Measurements from ENCODE around the gene QDPR. TPM values are rescaled to one million over a fixed set of nuclear protein-coding genes. Genes with fewer than 3 reads are reported as not detected.
A peak's percentile ranks its signal among the peaks of the same experiment; 100 is the strongest.

Gene QDPR
- total RNA-seq, result 10 to 100 TPM; 43.4 to 68.4 (median 58.4) TPM
- polyA plus RNA-seq, result 10 to 100 TPM; 21.6 to 23.5 TPM
- long read RNA-seq, donor 1, transcript QDPR-201 (7 exons, 1,648 nt), result major isoform, 64 of 86 reads
- long read RNA-seq, donor 1, transcript QDPR-202 (6 exons, 1,278 nt), result minor isoform, 6 of 86 reads
- long read RNA-seq, donor 1, partial matches to known transcripts, result 4 of 86 reads
- long read RNA-seq, donor 1, other reads (novel, unspliced or antisense), result 9 of 86 reads
- long read RNA-seq, donor 2, transcript QDPR-201 (7 exons, 1,648 nt), result major isoform, 89 of 101 reads
- long read RNA-seq, donor 2, partial matches to known transcripts, result 1 of 101 reads
- long read RNA-seq, donor 2, other reads (novel, unspliced or antisense), result 7 of 101 reads
- long read RNA-seq, donor 3, transcript QDPR-201 (7 exons, 1,648 nt), result major isoform, 156 of 175 reads
- long read RNA-seq, donor 3, partial matches to known transcripts, result 3 of 175 reads
- long read RNA-seq, donor 3, other reads (novel, unspliced or antisense), result 10 of 175 reads

- ATAC-seq (peak; percentile 88 to 96 (median 95)), DNase-seq (peak; percentile 81 to 90)
- peak in 8 of 9 donors; percentile 5 to 67 (median 44) for TF ChIP-seq CTCF (IDR thresholded peaks at IDR 0.05)
- Histone ChIP-seq H3K27ac (peak within 1 kb of the TSS in 9 of 10 donors; percentile 64 to 85 (median 77)), H3K36me3 (peaks cover 0 to 25% (median 4%) of the 10 kb centered on the region in 9 donors), H3K4me3 (peak within 1 kb of the TSS; percentile 62 to 93 (median 80)), H3K4me1 (peaks cover 0 to 27% (median 19%) of the 10 kb centered on the region in 9 donors), H3K9me3 (no peaks in the 10 kb centered on the region), H3K27me3 (peaks cover 0 to 18% (median under 1%) of the 10 kb centered on the region in 7 donors)
- intact Hi-C loops (cut with DNase I), result loop anchor here in 2 of 10 donors (5.0 kb wide), 2 partner anchors 35 to 65 kb away; partner anchors contain the start of gene LAP3 (in 1 of the 2)
- 1 to 3% methylated on average over 45 to 64 of the region's 65 CpGs for WGBS, 2 donors
Observed at GRCh38 chr4:17511950-17512795, at the start of gene QDPR. Gene QDPR, minus strand, starts transcription at chr4:17512090. Its CDS starts 36 bp downstream, at chr4:17512054.

GRCh38 chr4:17561195-17561909 lies 49.5 kb upstream of the QDPR start:
- Histone ChIP-seq H3K36me3 (no peaks in the 10 kb centered on the region), H3K4me3 (no peak overlapping the region), H3K9me3 (no peaks in the 10 kb centered on the region), H3K4me1 (no peaks in the 10 kb centered on the region), H3K27me3 (peaks cover 0 to under 1% (median 0%) of the 10 kb centered on the region in 7 donors), H3K27ac (no peak overlapping the region)
- ATAC-seq (no peak), DNase-seq (no peak)
- TF ChIP-seq CTCF (IDR thresholded peaks at IDR 0.05), result no peak
- WGBS, 2 donors, result 84 to 87% methylated on average over 8 of the region's 8 CpGs
- intact Hi-C loops (cut with DNase I), result loop anchor here in 1 of 10 donors (5.0 kb wide), 1 partner anchor 66 kb away; no protein-coding TSS in a partner anchor

- H3K27me3 ChIP-seq, result peaks cover 0 to 12% (median 0%) of the 10 kb centered on the region in 7 donors
- ATAC-seq (no peak), DNase-seq (no peak)
- no peaks in the 10 kb centered on the region for H3K36me3 ChIP-seq
- TF ChIP-seq CTCF (IDR thresholded peaks at IDR 0.05), result no peak
- no peaks in the 10 kb centered on the region for H3K4me1 ChIP-seq
- 88 to 89% methylated on average over 6 of the region's 6 CpGs for WGBS, 2 donors
- intact Hi-C loops (cut with DNase I), result loop anchor here in 1 of 10 donors (5.0 kb wide), 1 partner anchor 67 kb away; no protein-coding TSS in a partner anchor
- no peaks in the 10 kb centered on the region for H3K9me3 ChIP-seq
- no peak overlapping the region for H3K27ac ChIP-seq
- no peak overlapping the region for H3K4me3 ChIP-seq
Observed at GRCh38 chr4:17560065-17560673, 48.3 kb upstream of the QDPR start.

Measured in heart right ventricle (tissue), 16 donors.